HT-29 (cell line): ENCODE measurements around the gene PROZ. TPM values are rescaled to one million over a fixed set of nuclear protein-coding genes. Genes with fewer than 3 reads are reported as not detected.

Source experiments
- DNase-seq: peaks from one replicate; pipeline ENCODE4 v3.0.0-alpha.2; 2015; ENCODE audit warnings: low spot score
- total RNA-seq: library from RNA; depleted of rRNA; stranded (reverse); fragments of >200 nt; shearing (Covaris generic); gene quantifications from 2 replicates; pipeline ENCODE4 v1.2.3, GENCODE V29; 2014

PROZ gene
- total RNA-seq, 1 experiment from 2014 or later: not detected

DNA sequence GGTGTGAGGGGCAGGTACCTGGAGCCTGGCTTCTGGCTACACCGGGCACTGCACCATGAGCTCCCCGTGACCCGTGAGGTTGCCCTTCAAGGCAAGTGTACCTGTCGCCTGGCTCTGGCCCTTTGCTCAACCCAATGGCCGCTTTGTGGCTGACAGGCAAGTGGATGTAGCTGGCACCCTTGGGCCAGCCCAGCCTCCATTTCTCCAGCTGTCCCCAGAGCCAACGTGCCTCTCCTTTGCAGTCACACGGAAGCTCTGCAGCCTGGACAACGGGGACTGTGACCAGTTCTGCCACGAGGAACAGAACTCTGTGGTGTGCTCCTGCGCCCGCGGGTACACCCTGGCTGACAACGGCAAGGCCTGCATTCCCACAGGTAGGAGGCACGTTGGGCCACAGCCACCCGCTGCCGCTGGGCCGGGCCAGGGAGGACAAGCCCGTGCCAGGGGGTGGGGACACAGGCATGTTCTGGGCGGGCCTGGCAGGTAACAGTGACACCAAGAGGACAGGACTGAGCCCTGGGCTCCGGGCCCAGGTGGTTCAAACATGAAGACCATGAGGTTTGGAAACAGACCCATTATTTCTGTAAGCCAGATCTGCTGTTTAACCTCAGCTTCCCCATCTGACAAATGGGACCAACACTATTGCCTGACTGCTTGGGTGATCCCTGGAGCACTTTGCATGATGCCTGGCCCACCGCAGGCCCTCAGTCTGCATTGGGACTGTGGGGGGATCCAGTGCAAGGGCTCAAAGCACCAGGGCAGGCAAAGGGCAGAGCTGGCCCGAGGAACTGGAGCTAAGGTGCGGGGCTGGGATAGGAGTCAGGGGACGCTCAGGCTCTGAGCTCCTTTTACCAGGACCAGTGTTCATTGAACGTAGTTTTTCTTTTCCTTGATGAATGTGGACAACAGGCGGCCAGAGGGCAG lies 17.5 kb upstream of the PROZ start:
- no peak for DNase-seq

DNA sequence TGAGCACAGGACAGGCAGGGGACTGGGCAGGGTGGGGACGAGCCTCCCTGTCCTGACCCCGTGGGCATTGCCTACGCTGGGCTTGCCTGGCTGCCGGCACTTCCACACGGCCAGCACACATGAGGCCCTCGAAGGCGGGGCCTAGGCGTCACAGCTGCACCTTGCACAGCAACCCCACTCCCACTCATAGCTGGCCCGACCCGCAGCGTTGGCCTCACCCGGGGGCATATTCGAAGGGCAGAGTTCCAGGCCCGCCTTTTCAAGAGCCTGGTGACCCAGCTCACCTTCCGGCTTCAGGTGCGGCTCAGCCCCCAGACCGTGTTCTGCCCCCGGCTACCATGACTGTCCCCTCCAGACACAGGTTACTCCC lies 16.9 kb upstream of the PROZ start:
- DNase-seq: no peak

DNA sequence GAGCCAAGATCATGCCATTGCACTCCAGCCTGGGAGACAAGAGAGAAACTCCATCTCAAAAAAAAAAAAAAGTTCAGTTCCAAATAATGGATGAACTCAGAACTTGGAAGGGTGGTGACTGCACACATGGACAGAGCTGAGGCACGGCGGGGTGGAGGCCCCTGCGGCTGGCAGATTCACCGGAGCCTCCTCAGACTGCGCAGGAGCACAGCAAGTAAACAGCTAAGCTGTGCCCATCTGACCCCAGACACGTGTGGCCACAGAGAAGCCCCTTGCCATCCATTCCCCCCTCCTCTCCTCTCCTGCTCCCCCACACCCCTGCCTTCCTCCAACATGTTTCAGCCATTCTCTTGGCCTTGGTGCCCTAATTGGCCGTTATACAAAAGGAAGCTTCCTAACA lies 15.6 kb upstream of the PROZ start:
- DNase-seq: no peak

DNA sequence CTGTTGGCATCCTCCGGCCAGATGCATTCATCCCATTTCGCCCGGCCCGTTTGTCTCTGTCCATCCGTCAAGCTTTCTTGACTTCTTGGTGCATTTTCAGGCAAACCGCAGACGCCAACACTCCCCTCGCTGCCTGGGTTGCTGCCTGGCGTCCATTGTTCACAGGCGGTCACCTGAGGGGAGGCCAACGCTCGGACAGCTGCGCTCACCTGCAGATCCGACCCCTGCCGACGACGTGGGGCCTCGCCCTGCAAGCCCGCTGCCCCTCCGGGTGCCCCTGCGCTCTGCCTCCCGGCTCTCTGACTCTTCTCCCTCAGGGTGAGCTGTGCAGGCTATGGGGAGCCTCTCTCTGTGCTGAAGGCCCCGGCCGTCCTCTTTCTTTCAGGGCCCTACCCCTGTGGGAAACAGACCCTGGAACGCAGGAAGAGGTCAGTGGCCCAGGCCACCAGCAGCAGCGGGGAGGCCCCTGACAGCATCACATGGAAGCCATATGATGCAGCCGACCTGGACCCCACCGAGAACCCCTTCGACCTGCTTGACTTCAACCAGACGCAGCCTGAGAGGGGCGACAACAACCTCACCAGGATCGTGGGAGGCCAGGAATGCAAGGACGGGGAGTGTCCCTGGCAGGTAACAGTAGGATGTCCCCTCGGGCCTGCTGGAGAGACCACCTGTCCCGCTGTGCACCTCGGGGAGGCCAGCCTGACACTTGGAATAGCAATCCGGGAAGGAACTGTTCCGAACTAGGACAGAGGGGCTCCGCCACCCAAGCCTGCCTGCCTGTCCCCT lies 14.8 kb upstream of the PROZ start:
- no peak for DNase-seq

DNA sequence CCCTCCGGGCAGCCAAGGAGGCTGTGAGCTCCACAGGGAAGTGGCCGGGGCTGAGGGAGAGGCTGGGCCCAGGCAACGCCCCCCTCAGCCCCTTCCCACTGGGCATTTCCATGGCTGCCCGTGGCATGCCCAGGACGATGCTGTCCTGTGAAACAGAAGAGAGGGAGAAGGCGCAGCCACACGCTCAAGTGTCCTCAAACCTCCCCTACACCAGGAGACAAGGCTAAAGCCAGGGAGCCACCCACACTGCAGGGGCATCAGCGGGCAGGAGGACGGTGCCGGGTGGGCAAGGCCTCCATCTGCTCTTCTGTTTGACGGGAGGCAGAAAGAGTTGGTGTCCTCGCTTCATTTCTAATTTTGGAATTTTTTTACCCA lies 14.2 kb upstream of the PROZ start:
- no peak for DNase-seq

DNA sequence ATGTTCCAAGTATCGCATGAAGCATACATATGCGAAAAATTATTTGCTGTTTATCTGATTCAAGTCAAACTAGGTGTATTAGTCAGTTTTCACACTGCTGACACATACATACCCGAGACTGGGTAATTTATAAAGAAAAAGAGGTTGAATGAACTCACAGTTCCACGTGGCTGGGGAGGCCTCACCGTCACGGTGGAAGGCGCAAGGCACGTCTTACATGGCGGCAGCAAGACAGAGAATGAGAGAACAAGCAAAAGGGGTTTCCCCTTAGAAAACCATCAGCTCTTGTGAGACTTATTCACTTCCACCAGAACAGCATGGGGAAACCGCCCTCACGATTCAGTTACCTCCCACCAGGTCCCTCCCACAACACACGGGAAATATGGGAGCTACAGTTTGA lies 13.0 kb upstream of the PROZ start:
- no peak for DNase-seq

DNA sequence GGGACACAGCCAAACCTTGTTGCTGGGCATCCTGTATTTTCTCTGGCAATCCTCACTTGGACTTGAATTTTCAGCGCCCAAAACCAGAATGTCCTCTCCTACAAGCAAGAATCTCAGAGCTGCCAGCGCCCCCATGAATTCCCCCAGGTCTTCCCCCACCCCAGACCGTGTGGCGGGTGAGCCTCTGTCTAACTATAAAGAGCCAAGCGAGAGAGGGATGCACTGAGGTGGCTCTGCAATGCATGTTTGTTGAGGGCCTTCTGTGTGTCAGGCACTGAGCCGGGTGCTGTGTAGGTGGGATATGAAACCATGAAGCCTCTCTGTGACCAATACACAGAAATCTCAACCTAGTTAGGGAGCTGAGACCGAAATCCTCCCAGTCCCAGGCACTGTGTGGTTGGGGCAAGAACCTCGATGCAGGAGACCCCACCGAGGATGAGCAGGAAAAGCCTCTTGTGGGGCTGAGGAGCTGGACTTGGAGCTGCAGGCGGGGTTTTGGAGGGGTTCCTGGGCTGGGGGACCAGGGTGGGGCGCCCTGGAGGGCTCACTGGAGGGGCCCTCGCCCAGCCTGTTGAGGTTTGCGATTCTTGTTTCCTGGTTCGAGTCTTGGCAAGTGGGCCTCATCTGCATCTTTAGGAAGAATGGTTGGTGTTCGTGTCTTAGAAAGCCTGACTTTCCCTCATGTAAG lies 12.4 kb upstream of the PROZ start:
- no peak for DNase-seq

DNA sequence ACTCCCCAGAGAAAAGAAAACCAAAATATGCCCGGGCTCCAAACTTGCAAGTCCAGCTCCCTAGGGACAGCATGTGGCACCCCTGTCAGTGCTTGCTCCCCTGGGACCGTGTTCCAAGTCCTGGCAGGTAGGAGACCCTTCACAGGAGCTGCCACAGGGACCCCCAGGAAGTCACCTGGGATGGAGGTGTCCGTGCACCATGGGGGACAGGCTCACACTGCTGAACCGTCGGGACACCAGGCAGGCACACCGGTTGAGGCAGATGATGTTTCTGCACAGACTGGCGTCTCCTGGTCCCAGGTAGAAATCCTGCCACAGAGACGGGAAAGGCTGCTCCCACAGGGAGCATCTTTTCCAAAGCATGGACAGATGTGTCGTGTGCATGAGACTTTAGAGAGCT lies 11.7 kb upstream of the PROZ start:
- DNase-seq: no peak

DNA sequence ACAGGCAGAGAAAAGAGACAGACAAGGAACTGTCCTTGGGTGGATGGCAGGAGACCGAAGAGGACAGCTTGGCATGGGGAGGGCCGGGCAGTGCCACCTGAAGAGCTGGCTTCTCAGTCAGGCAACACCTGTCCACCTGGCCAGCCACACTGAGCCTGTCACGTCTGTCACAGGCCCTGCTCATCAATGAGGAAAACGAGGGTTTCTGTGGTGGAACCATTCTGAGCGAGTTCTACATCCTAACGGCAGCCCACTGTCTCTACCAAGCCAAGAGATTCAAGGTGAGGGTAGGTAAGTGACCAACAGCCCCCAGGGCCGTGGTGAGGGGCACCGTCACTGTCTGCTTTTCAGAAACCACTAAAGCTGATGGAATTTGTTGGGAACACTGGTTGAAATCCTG lies 11.2 kb upstream of the PROZ start:
- no peak for DNase-seq

DNA sequence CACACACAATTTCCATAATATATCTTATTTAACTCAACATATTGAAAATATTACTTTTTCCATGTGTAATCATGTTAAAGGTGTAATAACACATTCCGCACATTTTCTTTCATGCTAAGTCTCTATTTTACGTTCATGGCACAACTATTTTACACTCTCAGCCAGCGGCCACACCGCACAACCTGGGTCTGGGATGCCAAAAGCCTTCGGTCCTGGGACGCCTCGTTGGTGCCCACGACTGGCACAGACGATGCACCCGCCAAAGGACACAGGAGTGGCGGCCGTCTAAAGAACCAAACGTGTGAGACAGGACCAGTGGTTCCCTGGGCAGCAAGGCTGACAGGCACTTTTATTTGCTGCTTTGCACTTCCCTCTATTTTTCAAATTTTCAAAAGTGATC lies 10.0 kb upstream of the PROZ start:
- DNase-seq: no peak

DNA sequence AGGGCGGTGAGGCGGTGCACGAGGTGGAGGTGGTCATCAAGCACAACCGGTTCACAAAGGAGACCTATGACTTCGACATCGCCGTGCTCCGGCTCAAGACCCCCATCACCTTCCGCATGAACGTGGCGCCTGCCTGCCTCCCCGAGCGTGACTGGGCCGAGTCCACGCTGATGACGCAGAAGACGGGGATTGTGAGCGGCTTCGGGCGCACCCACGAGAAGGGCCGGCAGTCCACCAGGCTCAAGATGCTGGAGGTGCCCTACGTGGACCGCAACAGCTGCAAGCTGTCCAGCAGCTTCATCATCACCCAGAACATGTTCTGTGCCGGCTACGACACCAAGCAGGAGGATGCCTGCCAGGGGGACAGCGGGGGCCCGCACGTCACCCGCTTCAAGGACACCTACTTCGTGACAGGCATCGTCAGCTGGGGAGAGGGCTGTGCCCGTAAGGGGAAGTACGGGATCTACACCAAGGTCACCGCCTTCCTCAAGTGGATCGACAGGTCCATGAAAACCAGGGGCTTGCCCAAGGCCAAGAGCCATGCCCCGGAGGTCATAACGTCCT lies 9.4 kb upstream of the PROZ start:
- DNase-seq: no peak

DNA sequence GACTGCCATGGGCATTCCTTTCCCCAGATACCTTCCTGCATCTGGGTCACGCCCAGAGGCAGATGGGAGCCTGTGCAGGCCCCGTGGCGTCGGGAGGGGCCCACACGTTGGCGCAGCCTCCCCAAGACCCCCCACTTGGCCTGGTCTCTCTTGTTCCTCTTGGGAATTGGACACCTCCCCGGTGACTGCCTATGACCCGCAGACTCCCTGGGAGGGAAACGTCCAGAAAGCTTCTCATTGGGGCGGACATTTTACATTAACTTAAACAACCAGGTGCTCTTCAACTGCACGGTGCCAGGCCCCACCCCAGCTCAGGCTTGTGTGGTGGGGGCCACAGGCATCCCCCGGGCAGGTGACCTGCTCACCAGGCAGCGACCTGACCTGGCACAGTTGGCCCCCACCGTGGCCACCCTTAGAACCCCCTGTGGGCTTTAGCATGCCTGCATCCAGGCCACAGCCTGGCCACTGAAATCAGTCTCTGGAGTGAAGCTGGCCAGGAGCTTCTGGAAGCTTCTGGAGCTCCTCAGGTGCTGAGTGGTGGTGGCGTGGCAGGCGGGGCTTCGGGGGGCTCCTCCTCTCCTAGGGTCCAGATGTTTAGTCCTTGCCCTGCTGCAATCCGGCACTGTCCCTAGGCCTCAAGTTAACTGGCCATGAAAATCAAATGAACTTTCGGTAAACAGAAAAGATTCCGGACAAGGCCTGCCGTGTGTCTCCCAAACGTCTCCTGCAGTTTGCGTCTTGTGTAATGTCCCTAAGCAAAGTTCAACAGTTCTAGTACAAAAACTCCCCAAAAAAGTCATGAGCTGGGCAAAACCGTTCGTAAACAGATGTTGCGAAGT lies 8.5 kb upstream of the PROZ start:
- DNase-seq: no peak

DNA sequence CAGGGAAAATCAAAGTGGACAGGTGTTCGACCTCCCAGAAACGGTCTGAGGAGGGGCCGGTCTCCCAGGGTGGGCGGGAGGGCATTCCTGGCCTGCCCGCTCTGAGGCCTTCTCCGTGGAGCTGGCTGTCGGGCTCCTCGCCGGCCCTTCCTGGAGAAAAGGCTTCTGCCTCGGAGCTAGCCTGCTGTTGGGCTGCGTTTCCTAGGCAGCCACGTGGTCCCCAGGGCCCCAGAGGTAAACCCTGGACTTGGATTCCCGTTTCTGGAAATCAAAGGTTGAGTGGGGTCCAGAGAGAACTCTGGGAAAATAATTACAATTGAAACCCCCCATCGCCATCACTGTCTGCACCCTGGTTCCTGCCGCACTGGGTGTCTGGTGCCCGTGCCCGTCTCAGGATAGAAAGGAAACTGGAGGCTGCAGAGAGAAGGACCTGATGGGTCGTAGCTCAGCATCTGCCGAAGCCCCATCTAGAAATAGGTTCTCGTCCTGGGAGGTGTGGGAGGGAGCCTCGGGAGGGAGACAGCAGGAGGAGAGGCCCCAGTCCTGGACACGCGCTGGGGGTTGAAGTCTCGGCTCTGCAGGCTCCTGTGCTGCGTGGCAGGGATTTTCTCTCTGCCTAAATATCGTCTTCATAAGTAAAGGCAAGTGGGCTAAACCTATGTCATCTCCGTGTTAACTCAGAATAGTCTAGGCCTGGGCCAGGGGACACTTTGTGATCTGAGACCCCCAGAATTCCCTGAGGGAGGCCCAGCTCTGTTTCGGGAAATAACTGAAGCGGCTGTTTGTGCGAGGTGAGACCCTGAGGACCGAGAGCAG lies 7.7 kb upstream of the PROZ start:
- DNase-seq: no peak

DNA sequence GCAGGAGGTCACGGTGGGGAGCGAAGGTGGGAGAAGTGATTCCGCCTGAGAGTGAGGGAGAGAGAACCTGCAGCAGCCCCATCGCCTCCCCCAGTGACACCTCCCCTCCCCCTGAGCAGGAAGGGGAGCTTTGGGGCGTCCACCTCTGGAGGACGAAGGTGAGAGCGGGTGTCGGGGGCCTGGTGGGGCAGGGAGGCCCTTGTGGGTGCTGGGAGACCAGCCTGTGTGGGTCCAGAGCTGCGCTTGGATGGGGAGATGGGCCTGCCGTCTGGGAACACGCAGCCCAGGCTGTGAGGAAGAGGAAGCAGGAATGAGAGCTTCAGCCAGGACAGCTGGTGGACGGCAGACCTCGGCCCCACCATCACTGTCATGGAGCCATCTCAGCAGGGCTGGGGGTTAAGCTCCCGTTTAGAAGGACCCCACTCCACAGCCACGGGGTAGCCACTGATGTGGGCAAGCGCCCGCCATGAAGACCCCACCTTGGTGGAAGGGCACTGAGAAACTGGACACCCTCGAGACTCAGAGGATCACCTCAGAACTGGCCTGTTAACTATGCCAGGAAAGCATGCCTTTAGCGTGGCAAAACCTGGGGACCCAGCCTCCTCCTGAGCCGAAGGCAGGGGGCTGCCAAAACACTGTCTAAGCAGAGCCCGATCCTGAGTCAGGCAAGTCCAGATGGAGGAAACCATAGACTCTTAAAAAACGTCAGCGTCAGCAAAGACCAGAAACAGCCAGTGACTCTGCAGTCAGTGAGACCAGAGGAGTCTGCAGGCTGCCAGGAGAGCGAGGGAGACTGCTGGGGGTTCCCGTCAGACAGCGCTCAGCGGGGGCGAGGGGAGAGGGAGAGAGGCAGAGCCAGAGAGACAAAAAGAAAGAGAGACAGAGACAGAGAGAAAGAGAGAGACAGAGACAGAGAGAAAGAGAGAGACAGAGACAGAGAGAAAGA lies 6.4 kb upstream of the PROZ start:
- no peak for DNase-seq

DNA sequence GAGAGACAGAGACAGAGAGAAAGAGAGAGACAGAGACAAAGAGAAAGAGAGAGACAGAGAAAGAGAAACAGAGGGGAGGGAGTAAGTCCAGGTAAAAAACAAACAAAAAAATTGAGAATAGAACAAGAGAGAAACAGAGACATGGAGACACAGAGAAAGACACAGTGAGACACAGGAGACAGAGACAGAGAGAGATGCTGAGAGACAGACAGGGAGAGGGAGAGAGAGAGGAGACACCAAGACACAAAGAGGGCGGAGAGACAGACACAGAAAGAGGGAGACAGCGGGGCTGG lies 5.8 kb upstream of the PROZ start:
- no peak for DNase-seq

DNA sequence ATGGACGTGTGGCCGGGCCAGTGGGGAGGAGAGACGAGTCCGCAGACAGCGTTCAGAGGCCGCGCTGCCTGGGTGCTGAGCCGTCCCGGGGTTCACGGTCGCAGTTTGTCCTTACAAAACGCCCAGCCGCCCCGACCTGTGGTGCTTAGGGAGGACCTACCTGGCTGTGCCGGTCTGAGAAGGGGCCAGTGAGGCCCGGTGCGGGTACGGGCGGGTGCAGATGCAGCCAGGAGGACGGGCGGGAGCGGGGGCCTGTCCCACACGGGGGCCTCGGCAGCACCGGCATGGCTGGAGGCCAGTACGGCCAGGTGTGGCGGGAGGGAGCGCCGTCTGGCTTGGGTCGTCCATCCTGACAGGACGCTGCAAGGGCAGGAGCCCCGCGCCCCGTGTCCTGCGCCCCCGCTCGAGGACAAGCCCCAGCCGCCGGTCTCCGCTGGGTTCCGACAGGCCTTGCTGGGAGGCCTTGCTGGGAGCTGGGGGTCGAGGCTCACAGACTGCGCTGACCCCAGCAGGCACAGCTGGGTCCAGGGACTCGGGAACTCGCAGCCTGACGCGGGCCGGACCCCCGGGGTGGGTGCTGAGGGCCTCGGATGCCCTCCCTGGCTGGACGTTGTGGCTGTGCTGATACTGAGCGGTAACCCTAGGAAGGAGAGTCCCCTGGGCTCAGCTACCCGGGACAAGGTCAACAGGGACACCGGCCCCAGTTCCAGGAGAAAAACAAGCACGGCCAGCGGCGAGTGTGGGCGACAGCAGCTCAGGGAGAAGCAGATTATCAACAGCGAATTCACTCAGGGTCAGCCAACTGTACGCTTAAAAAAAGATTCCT lies 5.3 kb upstream of the PROZ start:
- DNase-seq: no peak

DNA sequence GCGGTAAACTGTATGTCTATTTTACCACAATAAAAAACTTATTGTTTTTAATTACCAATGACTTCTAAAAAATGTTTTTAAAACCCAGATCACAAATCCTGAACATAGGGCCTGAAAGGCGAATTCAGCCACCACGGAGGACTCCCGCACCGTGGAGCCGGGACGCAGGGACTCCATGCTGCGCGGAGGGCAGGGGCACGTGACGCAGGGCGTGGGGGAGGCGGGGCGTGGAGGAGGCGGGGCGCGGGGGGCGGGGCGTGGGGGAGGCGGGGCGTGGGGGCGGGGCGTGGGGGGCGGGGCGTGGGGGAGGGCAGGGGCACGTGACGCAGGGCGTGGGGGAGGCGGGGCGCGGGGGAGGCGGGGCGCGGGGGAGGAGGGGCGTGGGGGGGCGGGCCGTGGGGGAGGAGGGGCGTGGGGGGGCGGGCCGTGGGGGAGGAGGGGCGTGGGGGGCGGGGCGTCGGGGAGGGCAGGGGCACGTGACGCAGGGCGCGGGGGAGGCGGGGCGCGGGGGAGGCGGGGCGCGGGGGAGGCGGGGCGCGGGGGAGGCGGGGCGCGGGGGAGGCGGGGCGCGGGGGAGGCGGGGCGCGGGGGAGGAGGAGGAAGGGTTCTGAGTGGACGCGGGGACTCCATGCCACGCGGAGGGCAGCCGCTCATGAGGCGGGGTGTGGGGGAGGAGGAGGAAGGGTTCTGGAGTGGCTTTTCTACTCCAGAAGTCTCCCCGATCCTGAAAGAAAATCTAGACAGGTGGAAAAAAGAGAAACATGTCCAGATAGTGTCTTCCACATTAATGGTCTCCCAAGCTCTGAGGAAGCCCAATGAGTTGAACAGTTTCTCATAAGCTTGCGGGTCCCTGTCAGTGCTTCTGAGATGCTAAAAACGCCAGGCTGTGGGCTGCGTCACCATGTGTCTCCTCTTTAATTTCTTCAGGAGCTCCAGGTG lies 4.4 kb upstream of the PROZ start:
- DNase-seq: peak; percentile 65
